ENCODE data around the gene DIS3L2. TPM values are rescaled to one million over a fixed set of nuclear protein-coding genes. Genes with fewer than 3 reads are reported as not detected.

The DIS3L2 gene
- total RNA-seq, 1 experiment from 2014 or later = 39.1 TPM

DNA sequence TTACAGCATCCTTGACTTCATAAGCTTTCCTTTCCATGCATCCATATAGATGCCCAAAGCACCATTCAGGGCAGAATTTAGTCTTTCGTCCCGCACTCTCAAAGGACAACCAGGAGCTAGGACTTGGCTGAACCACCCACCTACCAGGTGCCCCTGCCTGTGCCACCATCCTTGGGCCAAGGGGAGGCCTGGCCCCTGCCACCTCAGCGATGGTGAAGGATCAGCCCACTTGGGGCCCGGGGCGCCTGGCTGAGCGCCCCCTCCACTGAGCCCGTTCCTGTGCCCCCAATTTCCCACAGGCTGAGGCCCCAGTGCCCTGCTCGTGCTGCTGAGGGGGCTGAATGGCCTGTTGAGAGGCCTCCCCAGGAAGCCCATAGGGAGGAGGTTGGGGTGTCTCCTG lies 383.7 kb downstream of the DIS3L2 start:
- no peak overlapping the region for H3K4me3 ChIP-seq
- H4K20me1 ChIP-seq (ENCODE audit: insufficient read depth) = no peaks in the 10 kb centered on the region
- H3K27me3 ChIP-seq (ENCODE audit: insufficient read depth, low read depth) = no peaks in the 10 kb centered on the region
- H2AFZ ChIP-seq = no peak overlapping the region
- TF ChIP-seq EZH2 (IDR thresholded peaks at IDR 0.05; ENCODE audit: low read depth) = no peak
- TF ChIP-seq CTCF (conservative IDR thresholded peaks at IDR 0.05) = no peak
- ChIA-PET POLR2A (ENCODE audit: unreplicated experiment) (no interaction called here), CTCF (no interaction called here)
- no peak overlapping the region for H3K4me2 ChIP-seq
- intact Hi-C loops (cut with micrococcal nuclease; ENCODE audit: unreplicated experiment) = no loop called here
- H3K9me2 ChIP-seq (ENCODE audit: insufficient read depth) = no peaks in the 10 kb centered on the region
- no peak for DNase-seq
- no peaks in the 10 kb centered on the region for H3K9me3 ChIP-seq (ENCODE audit: insufficient read depth, low read depth)
- H3K36me3 ChIP-seq (ENCODE audit: low read depth) = no peaks in the 10 kb centered on the region
- H3F3A ChIP-seq (ENCODE audit: insufficient read depth, low read depth) = no peaks in the 10 kb centered on the region
- peaks cover 8% of the 10 kb centered on the region; the same call in 1 of the 2 replicates for H3K4me1 ChIP-seq (replicated peaks; ENCODE audit: insufficient read depth)
- no TSS peak for BruUV-seq (replicated peaks)
- H3K79me2 ChIP-seq (ENCODE audit: low read depth) = no peaks in the 10 kb centered on the region
- no peak overlapping the region for H3K27ac ChIP-seq

DNA sequence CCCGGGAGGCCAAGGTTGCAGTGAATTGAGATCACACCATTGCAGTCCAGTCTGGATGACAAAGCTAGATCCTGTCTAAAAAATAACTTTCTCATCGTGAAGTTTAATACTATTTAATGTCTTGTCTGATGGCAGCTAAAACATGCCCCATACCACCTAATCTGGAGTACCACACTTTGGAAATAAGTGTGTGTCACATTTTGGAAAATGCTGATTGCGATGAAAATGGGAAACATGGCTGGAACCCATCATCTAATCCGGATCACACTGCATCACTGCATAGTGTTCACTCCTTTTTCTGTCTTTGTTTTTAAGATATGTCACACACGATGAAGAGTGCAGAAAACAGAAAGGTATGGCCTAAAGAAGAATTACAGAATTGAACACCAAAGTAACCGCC lies 385.9 kb downstream of the DIS3L2 start:
- ChIA-PET CTCF (no interaction called here), POLR2A (ENCODE audit: unreplicated experiment) (no interaction called here)
- no peak for TF ChIP-seq CTCF (conservative IDR thresholded peaks at IDR 0.05)
- TF ChIP-seq EZH2 (IDR thresholded peaks at IDR 0.05; ENCODE audit: low read depth) = no peak
- no TSS peak for BruUV-seq (replicated peaks)
- Histone ChIP-seq H3K4me1 (replicated peaks; ENCODE audit: insufficient read depth) (peaks cover 8% of the 10 kb centered on the region; the same call in 1 of the 2 replicates), H3K4me2 (no peak overlapping the region), H4K20me1 (ENCODE audit: insufficient read depth) (no peaks in the 10 kb centered on the region), H3K27ac (no peak overlapping the region), H3F3A (ENCODE audit: insufficient read depth, low read depth) (no peaks in the 10 kb centered on the region), H3K36me3 (ENCODE audit: low read depth) (no peaks in the 10 kb centered on the region), H3K4me3 (no peak overlapping the region), H2AFZ (no peak overlapping the region), H3K9me3 (ENCODE audit: insufficient read depth, low read depth) (no peaks in the 10 kb centered on the region), H3K79me2 (ENCODE audit: low read depth) (no peaks in the 10 kb centered on the region), H3K27me3 (ENCODE audit: insufficient read depth, low read depth) (no peaks in the 10 kb centered on the region), H3K9me2 (ENCODE audit: insufficient read depth) (no peaks in the 10 kb centered on the region)
- intact Hi-C loops (cut with micrococcal nuclease; ENCODE audit: unreplicated experiment) = no loop called here
- no peak for DNase-seq

DNA sequence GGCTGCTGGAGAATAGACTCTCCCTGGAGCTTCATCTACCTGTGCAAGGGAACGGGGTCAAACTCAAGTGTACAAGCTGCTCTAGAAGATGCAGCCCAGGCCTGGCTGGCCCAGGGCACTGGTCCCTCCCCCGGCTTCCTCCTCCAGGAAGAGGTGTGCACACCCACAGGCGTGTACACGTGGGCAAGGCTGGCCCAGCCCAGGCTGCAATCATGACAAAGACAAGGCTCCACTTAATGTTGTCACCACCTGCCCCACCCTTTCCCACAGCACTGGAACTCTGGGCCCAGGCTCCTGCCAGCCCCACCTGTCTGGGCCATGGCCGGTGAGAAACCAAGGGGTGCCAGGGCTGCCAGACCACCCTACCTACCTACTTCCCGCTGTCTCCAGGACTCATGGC lies 387.4 kb downstream of the DIS3L2 start:
- peak; percentile 56 to 62 for DNase-seq
- no peaks in the 10 kb centered on the region for H3K36me3 ChIP-seq (ENCODE audit: low read depth)
- H3K4me1 ChIP-seq (replicated peaks; ENCODE audit: insufficient read depth) = peaks cover 8% of the 10 kb centered on the region; the same call in 1 of the 2 replicates
- POLR2A ChIA-PET (ENCODE audit: unreplicated experiment) = no interaction called here
- H3K9me2 ChIP-seq (ENCODE audit: insufficient read depth) = no peaks in the 10 kb centered on the region
- no peak overlapping the region for H3K4me3 ChIP-seq
- H3K79me2 ChIP-seq (ENCODE audit: low read depth) = no peaks in the 10 kb centered on the region
- CTCF ChIA-PET = no interaction called here
- no TSS peak for BruUV-seq (replicated peaks)
- no peaks in the 10 kb centered on the region for H3F3A ChIP-seq (ENCODE audit: insufficient read depth, low read depth)
- H3K27ac ChIP-seq = peak overlapping the region; percentile 45; the same call in 1 of the 2 replicates
- no peaks in the 10 kb centered on the region for H4K20me1 ChIP-seq (ENCODE audit: insufficient read depth)
- H3K9me3 ChIP-seq (ENCODE audit: insufficient read depth, low read depth) = no peaks in the 10 kb centered on the region
- no peak overlapping the region for H3K4me2 ChIP-seq
- TF ChIP-seq EZH2 (IDR thresholded peaks at IDR 0.05; ENCODE audit: low read depth) = no peak
- no peak for TF ChIP-seq CTCF (conservative IDR thresholded peaks at IDR 0.05)
- intact Hi-C loops (cut with micrococcal nuclease; ENCODE audit: unreplicated experiment) = no loop called here
- H2AFZ ChIP-seq = no peak overlapping the region
- no peaks in the 10 kb centered on the region for H3K27me3 ChIP-seq (ENCODE audit: insufficient read depth, low read depth)
